Vagina (tissue), 2 donors: ENCODE measurements around the gene EFCAB6.

ENCODE experiments used
- POLR2A ChIP-seq, 2 donors: fragments of 450-650 bp; IDR thresholded peaks; one replicate each; pipeline ENCODE4 v1.6.1; 2017; ENCODE audit warnings: antibody characterized with exemption in 2 of 2, mild to moderate bottlenecking in 2 of 2, moderate library complexity in 2 of 2
- POLR2AphosphoS5 ChIP-seq, 2 donors: sonication (generic); formaldehyde crosslinking; IDR thresholded peaks; one replicate each; pipeline ENCODE4 v1.9.0; 2017; ENCODE audit warnings: antibody characterized with exemption in 2 of 2, mild to moderate bottlenecking in 2 of 2, low read depth in 1 of 2; ENCODE audit not compliant: insufficient read depth in 1 of 2
- TF ChIP-seq, protein P1 (sequence below), 3 experiments: fragments of 450-650 bp in 2 of 3; fragments of 200-600 bp in 1 of 3; sonication (generic) in 1 of 3; IDR thresholded peaks; one replicate each; pipeline ENCODE4 v1.5.1; 2017 to 2019; ENCODE audit warnings: antibody characterized with exemption in 3 of 3, mild to moderate bottlenecking in 2 of 3, moderate library complexity in 2 of 3

DNA sequence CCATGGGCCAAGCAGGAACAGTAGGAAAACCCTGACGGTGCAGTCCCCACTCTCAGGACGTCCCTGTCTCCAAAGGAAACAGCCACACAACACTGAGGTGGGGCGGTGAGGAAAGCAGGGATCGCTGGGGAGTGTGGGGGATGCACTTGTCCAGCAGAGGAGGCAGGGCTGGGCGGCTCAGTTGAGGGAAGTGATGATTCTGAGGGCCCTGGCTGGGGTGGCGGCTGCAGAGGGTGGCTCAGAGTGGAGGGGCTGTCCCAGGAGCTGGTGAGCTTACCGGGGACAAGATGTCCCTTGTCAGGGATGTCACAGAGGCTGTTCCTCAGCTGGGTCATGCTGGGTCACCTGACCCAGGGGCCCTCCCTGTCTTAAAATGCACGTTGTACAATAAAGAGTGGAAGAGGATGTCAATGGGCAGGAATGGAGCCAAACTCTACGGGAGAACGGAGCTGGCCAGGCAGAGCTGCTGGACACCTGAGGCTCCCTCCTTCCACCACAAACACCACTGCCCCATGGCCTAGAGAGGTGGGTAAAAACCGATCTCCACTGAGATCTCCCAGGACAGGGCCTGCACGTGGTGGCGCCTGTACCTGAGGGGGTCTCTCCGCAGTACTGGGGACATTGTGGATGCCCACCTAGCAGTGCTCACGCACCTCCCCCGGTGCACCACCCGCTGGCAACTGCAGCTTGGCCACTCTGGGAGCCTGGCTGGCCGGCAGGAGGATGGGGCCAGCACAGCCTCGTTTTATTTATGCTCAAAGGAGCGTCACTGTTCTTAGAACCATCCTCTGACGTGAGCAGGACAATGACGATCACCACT lies 9.7 kb upstream of the EFCAB6 start:
- TF ChIP-seq, protein P1, sequence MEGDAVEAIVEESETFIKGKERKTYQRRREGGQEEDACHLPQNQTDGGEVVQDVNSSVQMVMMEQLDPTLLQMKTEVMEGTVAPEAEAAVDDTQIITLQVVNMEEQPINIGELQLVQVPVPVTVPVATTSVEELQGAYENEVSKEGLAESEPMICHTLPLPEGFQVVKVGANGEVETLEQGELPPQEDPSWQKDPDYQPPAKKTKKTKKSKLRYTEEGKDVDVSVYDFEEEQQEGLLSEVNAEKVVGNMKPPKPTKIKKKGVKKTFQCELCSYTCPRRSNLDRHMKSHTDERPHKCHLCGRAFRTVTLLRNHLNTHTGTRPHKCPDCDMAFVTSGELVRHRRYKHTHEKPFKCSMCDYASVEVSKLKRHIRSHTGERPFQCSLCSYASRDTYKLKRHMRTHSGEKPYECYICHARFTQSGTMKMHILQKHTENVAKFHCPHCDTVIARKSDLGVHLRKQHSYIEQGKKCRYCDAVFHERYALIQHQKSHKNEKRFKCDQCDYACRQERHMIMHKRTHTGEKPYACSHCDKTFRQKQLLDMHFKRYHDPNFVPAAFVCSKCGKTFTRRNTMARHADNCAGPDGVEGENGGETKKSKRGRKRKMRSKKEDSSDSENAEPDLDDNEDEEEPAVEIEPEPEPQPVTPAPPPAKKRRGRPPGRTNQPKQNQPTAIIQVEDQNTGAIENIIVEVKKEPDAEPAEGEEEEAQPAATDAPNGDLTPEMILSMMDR (IDR thresholded peaks at IDR 0.05) = no peak
- TF ChIP-seq POLR2AphosphoS5 (IDR thresholded peaks at IDR 0.05; ENCODE audit: insufficient read depth in 1 of 2, low read depth in 1 of 2) (no peak), POLR2A (IDR thresholded peaks at IDR 0.05) (no peak)
